HCT116 (cell line): ENCODE data around the gene GRK5.

Source experiments
- EGR1 ChIP-seq: IDR thresholded peaks from 2 replicates; pipeline ENCODE4 v1.6.1; 2012; ENCODE audit warnings: low read depth
- EZH2 ChIP-seq: fragments of 200-600 bp; sonication (generic); IDR thresholded peaks from 2 replicates; pipeline ENCODE4 v1.6.1; 2017; ENCODE audit warnings: antibody characterized with exemption, mixed run types
- EZH2phosphoT487 ChIP-seq: fragments of 200-600 bp; IDR thresholded peaks from 2 replicates; pipeline ENCODE4 v1.6.1; 2018; ENCODE audit warnings: antibody characterized with exemption, borderline replicate concordance
- MAX ChIP-seq: IDR thresholded peaks from 2 replicates; pipeline ENCODE4 v1.6.1; 2012
- POLR2A ChIP-seq: IDR thresholded peaks from 2 replicates; pipeline ENCODE4 v1.7.0; 2011; ENCODE audit warnings: borderline replicate concordance; ENCODE audit not compliant: insufficient read depth, insufficient read length; ENCODE audit errors: extremely low read depth
- POLR2AphosphoS5 ChIP-seq: IDR thresholded peaks from 2 replicates; pipeline ENCODE4 v1.6.1; 2011; ENCODE audit warnings: mild to moderate bottlenecking, low read depth, low read length, moderate library complexity
- SIN3A ChIP-seq: IDR thresholded peaks from 2 replicates; pipeline ENCODE4 v1.6.1; 2012; ENCODE audit warnings: low read depth
- SRF ChIP-seq: IDR thresholded peaks from 2 replicates; pipeline ENCODE4 v1.6.1; 2012; ENCODE audit warnings: low read depth
- TCF7L2 ChIP-seq: IDR thresholded peaks from 2 replicates; pipeline ENCODE4 v1.7.0; 2011; ENCODE audit warnings: borderline replicate concordance, inconsistent platforms; ENCODE audit not compliant: insufficient read depth, insufficient read length; ENCODE audit errors: extremely low read depth
- ZNF274 ChIP-seq: fragments of 200-500 bp; sonication (Bioruptor generic); IDR thresholded peaks from 2 replicates; pipeline ENCODE4 v1.6.1; 2014; ENCODE audit warnings: mild to moderate bottlenecking, low read depth, low read length, inconsistent platforms
- TF ChIP-seq, protein P1 (sequence below), 3 experiments: fragments of 200-600 bp in 1 of 3; sonication (generic) in 1 of 3; IDR thresholded peaks in 2 of 3; conservative IDR thresholded peaks in 1 of 3; 2 replicates each; pipeline ENCODE4 v1.5.1; 2012 to 2017; ENCODE audit warnings: low read depth in 2 of 3, low read length in 2 of 3, antibody characterized with exemption in 1 of 3, borderline replicate concordance in 1 of 3, control low read depth in 1 of 3, mild to moderate bottlenecking in 1 of 3, mixed read lengths in 1 of 3, mixed run types in 1 of 3, moderate library complexity in 1 of 3; ENCODE audit not compliant: insufficient read depth in 1 of 3
- TF ChIP-seq, protein P2 (sequence below): IDR thresholded peaks from 2 replicates; pipeline ENCODE4 v1.6.1; 2012; ENCODE audit warnings: low read depth

DNA sequence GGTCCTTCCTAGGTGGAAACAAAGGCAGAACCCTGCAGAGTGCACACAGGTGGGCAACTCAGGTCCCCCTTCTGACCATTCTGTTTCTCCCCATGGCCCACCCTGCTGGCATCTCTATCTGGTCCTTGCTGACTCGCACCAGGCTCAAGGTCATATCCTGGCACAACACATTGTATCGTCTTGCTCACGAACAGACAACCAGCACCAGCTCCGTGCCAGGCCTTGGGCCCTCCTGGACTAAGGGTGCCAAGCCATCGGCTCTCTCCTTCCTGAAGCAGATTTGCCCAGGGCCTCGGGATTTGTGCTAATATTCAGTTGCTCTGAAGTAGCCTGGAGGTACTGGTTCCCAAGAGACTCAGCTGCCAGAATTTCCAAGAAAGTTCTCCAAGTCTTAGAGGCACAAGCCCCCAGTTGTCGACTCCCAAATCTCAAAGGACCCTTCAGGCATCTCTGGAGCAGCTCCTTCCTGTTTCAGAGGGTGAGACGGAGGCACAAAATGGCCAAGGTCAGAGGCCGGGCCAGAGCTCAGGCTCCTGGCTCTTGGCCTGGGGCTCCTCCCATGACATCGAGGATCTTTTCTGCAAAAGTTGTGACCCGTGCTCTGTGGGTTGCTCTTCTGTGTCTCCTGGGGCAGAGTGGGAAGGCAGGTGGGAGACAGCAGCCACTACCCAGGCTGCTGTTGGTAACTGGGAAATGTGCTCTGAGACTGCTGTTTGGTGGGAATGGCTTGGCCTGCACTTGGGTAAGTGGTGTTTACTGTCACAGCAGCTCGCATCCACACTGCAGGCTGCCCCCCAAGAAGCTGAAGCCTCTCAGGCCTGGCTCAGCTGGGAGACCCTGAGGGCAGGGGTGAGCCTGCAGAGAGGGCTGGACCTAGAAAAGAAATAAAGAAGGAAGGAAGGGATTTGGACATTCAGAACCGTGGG, 213.8 kb downstream of the GRK5 start:
- TF ChIP-seq, protein P1, sequence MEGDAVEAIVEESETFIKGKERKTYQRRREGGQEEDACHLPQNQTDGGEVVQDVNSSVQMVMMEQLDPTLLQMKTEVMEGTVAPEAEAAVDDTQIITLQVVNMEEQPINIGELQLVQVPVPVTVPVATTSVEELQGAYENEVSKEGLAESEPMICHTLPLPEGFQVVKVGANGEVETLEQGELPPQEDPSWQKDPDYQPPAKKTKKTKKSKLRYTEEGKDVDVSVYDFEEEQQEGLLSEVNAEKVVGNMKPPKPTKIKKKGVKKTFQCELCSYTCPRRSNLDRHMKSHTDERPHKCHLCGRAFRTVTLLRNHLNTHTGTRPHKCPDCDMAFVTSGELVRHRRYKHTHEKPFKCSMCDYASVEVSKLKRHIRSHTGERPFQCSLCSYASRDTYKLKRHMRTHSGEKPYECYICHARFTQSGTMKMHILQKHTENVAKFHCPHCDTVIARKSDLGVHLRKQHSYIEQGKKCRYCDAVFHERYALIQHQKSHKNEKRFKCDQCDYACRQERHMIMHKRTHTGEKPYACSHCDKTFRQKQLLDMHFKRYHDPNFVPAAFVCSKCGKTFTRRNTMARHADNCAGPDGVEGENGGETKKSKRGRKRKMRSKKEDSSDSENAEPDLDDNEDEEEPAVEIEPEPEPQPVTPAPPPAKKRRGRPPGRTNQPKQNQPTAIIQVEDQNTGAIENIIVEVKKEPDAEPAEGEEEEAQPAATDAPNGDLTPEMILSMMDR (IDR thresholded peaks at IDR 0.05 in 2 of 3, conservative IDR thresholded peaks at IDR 0.05 in 1 of 3; ENCODE audit: borderline replicate concordance in 1 of 3, insufficient read depth in 1 of 3, low read depth in 2 of 3, low read length in 2 of 3) = no peak
- TF ChIP-seq EGR1 (no peak), SRF (no peak), MAX (no peak), ZNF274 (no peak), TCF7L2 (no peak), EZH2 (no peak), EZH2phosphoT487 (no peak), POLR2AphosphoS5 (no peak), POLR2A (no peak), SIN3A (no peak)
- TF ChIP-seq, protein P2, sequence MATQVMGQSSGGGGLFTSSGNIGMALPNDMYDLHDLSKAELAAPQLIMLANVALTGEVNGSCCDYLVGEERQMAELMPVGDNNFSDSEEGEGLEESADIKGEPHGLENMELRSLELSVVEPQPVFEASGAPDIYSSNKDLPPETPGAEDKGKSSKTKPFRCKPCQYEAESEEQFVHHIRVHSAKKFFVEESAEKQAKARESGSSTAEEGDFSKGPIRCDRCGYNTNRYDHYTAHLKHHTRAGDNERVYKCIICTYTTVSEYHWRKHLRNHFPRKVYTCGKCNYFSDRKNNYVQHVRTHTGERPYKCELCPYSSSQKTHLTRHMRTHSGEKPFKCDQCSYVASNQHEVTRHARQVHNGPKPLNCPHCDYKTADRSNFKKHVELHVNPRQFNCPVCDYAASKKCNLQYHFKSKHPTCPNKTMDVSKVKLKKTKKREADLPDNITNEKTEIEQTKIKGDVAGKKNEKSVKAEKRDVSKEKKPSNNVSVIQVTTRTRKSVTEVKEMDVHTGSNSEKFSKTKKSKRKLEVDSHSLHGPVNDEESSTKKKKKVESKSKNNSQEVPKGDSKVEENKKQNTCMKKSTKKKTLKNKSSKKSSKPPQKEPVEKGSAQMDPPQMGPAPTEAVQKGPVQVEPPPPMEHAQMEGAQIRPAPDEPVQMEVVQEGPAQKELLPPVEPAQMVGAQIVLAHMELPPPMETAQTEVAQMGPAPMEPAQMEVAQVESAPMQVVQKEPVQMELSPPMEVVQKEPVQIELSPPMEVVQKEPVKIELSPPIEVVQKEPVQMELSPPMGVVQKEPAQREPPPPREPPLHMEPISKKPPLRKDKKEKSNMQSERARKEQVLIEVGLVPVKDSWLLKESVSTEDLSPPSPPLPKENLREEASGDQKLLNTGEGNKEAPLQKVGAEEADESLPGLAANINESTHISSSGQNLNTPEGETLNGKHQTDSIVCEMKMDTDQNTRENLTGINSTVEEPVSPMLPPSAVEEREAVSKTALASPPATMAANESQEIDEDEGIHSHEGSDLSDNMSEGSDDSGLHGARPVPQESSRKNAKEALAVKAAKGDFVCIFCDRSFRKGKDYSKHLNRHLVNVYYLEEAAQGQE = no peak
